Adrenal gland (tissue), 5 donors: ENCODE measurements around the gene LAMC2.

ENCODE experiments used
- CTCF ChIP-seq, 6 experiments: fragments of 450-650 bp in 4 of 6; fragments of 200-600 bp in 2 of 6; sonication (generic) in 1 of 6; IDR thresholded peaks; 1 replicate in 5 of 6; 2 replicates in 1 of 6; pipeline versions ENCODE4 v1.5.1 to v1.8.0; 2016 to 2021; ENCODE audit warnings: antibody characterized with exemption in 6 of 6, mild to moderate bottlenecking in 2 of 6, moderate library complexity in 1 of 6
- POLR2A ChIP-seq, 2 donors: fragments of 450-650 bp; IDR thresholded peaks; one replicate each; pipeline ENCODE4 v1.6.1; 2017; ENCODE audit warnings: antibody characterized with exemption in 2 of 2, mild to moderate bottlenecking in 2 of 2, moderate library complexity in 1 of 2
- donor health status: DM: no; HTN: no; CAD: no.

GRCh38 chr1:183263886-183264602, 78.0 kb downstream of the LAMC2 start:
- TF ChIP-seq CTCF (IDR thresholded peaks at IDR 0.05) = no peak
- no peak for TF ChIP-seq POLR2A (IDR thresholded peaks at IDR 0.05)
